PC-9 (cell line): ENCODE measurements around the gene MPZ. TPM values are rescaled to one million over a fixed set of nuclear protein-coding genes. Genes with fewer than 3 reads are reported as not detected.

ENCODE experiments used
- BruUV-seq: library from RNA; stranded (reverse); fragments of 400-500 nt; replicated peaks from 2 replicates; lab custom pipeline; 2021; lab: Mats Ljungman, UMichigan
- CTCF ChIA-PET: fragments of 300-600 bp; sonication (Branson Sonifier 250); formaldehyde crosslinking; loops from one replicate; lab custom pipeline; 2022; ENCODE audit warnings: antibody characterized with exemption; lab: Charles Lee
- POLR2A ChIA-PET: fragments of 300-600 bp; sonication (Branson Sonifier 250); formaldehyde crosslinking; loops from one replicate; lab custom pipeline; 2022; ENCODE audit warnings: antibody characterized with exemption; ENCODE audit not compliant: unreplicated experiment; lab: Charles Lee
- DNase-seq, 2 experiments: peaks; one replicate each; pipeline versions ENCODE4 v3.0.0 to v3.0.0-alpha.2; 2015 to 2022; ENCODE audit warnings: mixed read lengths in 1 of 2
- H2AFZ ChIP-seq: fragments of 200-600 bp; sonication (generic); 2 replicates; pipeline ENCODE4 v1.8.1; 2017; ENCODE audit warnings: antibody characterized with exemption
- H3F3A ChIP-seq: fragments of 200-600 bp; sonication (generic); 2 replicates; pipeline ENCODE4 v1.8.1; 2017; ENCODE audit warnings: antibody characterized with exemption, mild to moderate bottlenecking, low read depth; ENCODE audit not compliant: insufficient read depth
- H3K27ac ChIP-seq: fragments of 200-600 bp; sonication (generic); 2 replicates; pipeline ENCODE4 v1.6.1; 2016; ENCODE audit warnings: mixed run types
- H3K27me3 ChIP-seq: fragments of 200-600 bp; sonication (generic); 2 replicates; pipeline ENCODE4 v1.6.1; 2016; ENCODE audit warnings: low read depth, mixed run types; ENCODE audit not compliant: insufficient read depth
- H3K36me3 ChIP-seq: fragments of 200-600 bp; sonication (generic); 2 replicates; pipeline ENCODE4 v1.6.1; 2016; ENCODE audit warnings: low read depth, mixed run types
- H3K4me1 ChIP-seq: fragments of 200-600 bp; sonication (generic); replicated peaks from 2 replicates; pipeline ENCODE4 v1.6.1; 2016; ENCODE audit warnings: mixed run types; ENCODE audit not compliant: insufficient read depth
- H3K4me2 ChIP-seq: fragments of 200-600 bp; sonication (generic); 2 replicates; pipeline ENCODE4 v1.6.1; 2017; ENCODE audit warnings: mixed run types
- H3K4me3 ChIP-seq: fragments of 200-600 bp; sonication (generic); 2 replicates; pipeline ENCODE4 v1.6.1; 2016; ENCODE audit warnings: mixed run types
- H3K79me2 ChIP-seq: fragments of 200-600 bp; sonication (generic); 2 replicates; pipeline ENCODE4 v1.6.1; 2017; ENCODE audit warnings: low read depth, mixed run types
- H3K9me2 ChIP-seq: fragments of 200-600 bp; sonication (generic); 2 replicates; pipeline ENCODE4 v1.8.1; 2017; ENCODE audit warnings: mild to moderate bottlenecking; ENCODE audit not compliant: insufficient read depth
- H3K9me3 ChIP-seq: fragments of 200-600 bp; sonication (generic); 2 replicates; pipeline ENCODE4 v1.8.1; 2016; ENCODE audit warnings: low read depth; ENCODE audit not compliant: insufficient read depth
- H4K20me1 ChIP-seq: fragments of 200-600 bp; sonication (generic); 2 replicates; pipeline ENCODE4 v1.8.1; 2017; ENCODE audit not compliant: insufficient read depth
- CTCF ChIP-seq: fragments of 200-600 bp; sonication (generic); conservative IDR thresholded peaks from 2 replicates; pipeline ENCODE4 v1.6.1; 2017; ENCODE audit warnings: mixed run types, antibody characterized with exemption, mild to moderate bottlenecking, moderate library complexity
- EZH2 ChIP-seq: fragments of 200-600 bp; sonication (generic); IDR thresholded peaks from 2 replicates; pipeline ENCODE4 v1.8.0; 2017; ENCODE audit warnings: antibody characterized with exemption, low read depth
- intact Hi-C: fragments of 100-400 bp; cut with micrococcal nuclease; formaldehyde crosslinking; loops from one replicate; pipeline ENCODE4 v1.10.0; 2022; ENCODE audit not compliant: unreplicated experiment
- total RNA-seq: library from RNA; stranded (reverse); gene quantifications from 2 replicates; pipeline ENCODE4 v1.2.3, GENCODE V29; 2021

The MPZ gene
- total RNA-seq, 1 experiment from 2014 or later = 0.39 TPM

- BruUV-seq = no TSS peak
- Histone ChIP-seq H3K9me3 (no peaks in the 10 kb centered on the region), H2AFZ (no peak overlapping the region), H3K4me3 (no peak overlapping the region), H3K4me1 (peaks cover 9% of the 10 kb centered on the region), H3K27me3 (no peaks in the 10 kb centered on the region), H3K9me2 (no peaks in the 10 kb centered on the region), H3F3A (no peaks in the 10 kb centered on the region; the same call in 1 of the 2 replicates), H3K27ac (no peak overlapping the region), H3K79me2 (no peaks in the 10 kb centered on the region), H4K20me1 (no peaks in the 10 kb centered on the region), H3K36me3 (no peaks in the 10 kb centered on the region), H3K4me2 (no peak overlapping the region)
- DNase-seq = no peak
- ChIA-PET POLR2A (no interaction called here), CTCF (interaction anchor here (0.7 kb wide), 1 partner anchor 318 kb away, joined by 7 read pairs; no protein-coding TSS in a partner anchor)
- TF ChIP-seq EZH2 (no peak), CTCF (no peak)
- intact Hi-C loops = no loop called here
Measured at GRCh38 chr1:161307892-161308638, 1.7 kb downstream of the MPZ start.

GRCh38 chr1:161307230-161307768, 2.5 kb downstream of the MPZ start:
- DNase-seq = no peak
- CTCF ChIA-PET = interaction anchor here (0.7 kb wide), 1 partner anchor 317 kb away, joined by 7 read pairs; no protein-coding TSS in a partner anchor
- no peak overlapping the region for H3K27ac ChIP-seq

More at GRCh38 chr1:161307230-161307768, 2.5 kb downstream of the MPZ start:
- Histone ChIP-seq H3K9me2 (no peaks in the 10 kb centered on the region), H3K27me3 (no peaks in the 10 kb centered on the region), H3K9me3 (no peaks in the 10 kb centered on the region), H3K79me2 (no peaks in the 10 kb centered on the region), H3K4me3 (no peak overlapping the region), H3K4me2 (no peak overlapping the region), H2AFZ (no peak overlapping the region), H3F3A (no peaks in the 10 kb centered on the region; the same call in 1 of the 2 replicates), H3K36me3 (no peaks in the 10 kb centered on the region), H3K4me1 (peaks cover 9% of the 10 kb centered on the region), H4K20me1 (no peaks in the 10 kb centered on the region)
- POLR2A ChIA-PET = no interaction called here
- TF ChIP-seq EZH2 (no peak), CTCF (no peak)
- intact Hi-C loops = no loop called here
- BruUV-seq = no TSS peak
